AG04450 (cell line): ENCODE results near the gene OR2Y1. TPM values are rescaled to one million over a fixed set of nuclear protein-coding genes. Genes with fewer than 3 reads are reported as not detected.

ENCODE experiments used
- CTCF ChIA-PET: fragments of 300-600, 350-600 bp; formaldehyde crosslinking; extraction: SDS; loops from one replicate; lab custom pipeline; 2022; ENCODE audit warnings: antibody characterized with exemption, inconsistent platforms; lab: Charles Lee
- POLR2A ChIA-PET: fragments of 350-600 bp; formaldehyde crosslinking; extraction: SDS; loops from one replicate; lab custom pipeline; 2021; ENCODE audit warnings: antibody characterized with exemption, inconsistent platforms; lab: Yijun Ruan, JAX
- DNase-seq: peaks from one replicate; pipeline ENCODE4 v3.0.0-alpha.2; 2011; ENCODE audit warnings: low read depth, low spot score
- H3K27ac ChIP-seq: one replicate; pipeline ENCODE4 v1.5.1; 2012; ENCODE audit warnings: low read depth, low read length, control low read depth
- H3K27me3 ChIP-seq: one replicate; pipeline ENCODE4 v1.6.0; 2012; ENCODE audit warnings: low read length; ENCODE audit not compliant: control insufficient read depth, insufficient read depth
- H3K4me3 ChIP-seq: 2 replicates; pipeline ENCODE4 v1.5.1; 2011; ENCODE audit warnings: mild to moderate bottlenecking, low read depth, low read length, control low read depth
- H3K9me3 ChIP-seq: 2 replicates; pipeline ENCODE4 v1.5.1; 2012; ENCODE audit warnings: low read length; ENCODE audit not compliant: control insufficient read depth, insufficient read depth
- CTCF ChIP-seq: IDR thresholded peaks from 2 replicates; pipeline ENCODE4 v1.5.1; 2011; ENCODE audit warnings: low read depth, low read length, control low read depth, inconsistent platforms
- polyA plus RNA-seq: library from polyadenylated mRNA; depleted of rRNA; stranded (reverse); fragments of >200 nt; gene quantifications from 2 replicates; pipeline ENCODE4 v1.2.3, GENCODE V29; 2011

Gene OR2Y1
- polyA plus RNA-seq, 1 experiment: not detected

GRCh38 chr5:180785794-180786221, 46.0 kb upstream of the OR2Y1 start:
- TF ChIP-seq CTCF: no peak
- ChIA-PET CTCF (interaction anchor here (3.2 kb wide), 1 partner anchor 83 kb away, joined by 14 read pairs; no protein-coding TSS in a partner anchor), POLR2A (interaction anchor here (0.9 to 2.9 kb wide), 9 partner anchors 9 to 475 kb away, joined by 3 to 20 read pairs (median 7); partner anchors contain the start of genes MGAT1, TRIM52 and ZFP62)
- H3K27ac ChIP-seq: peak overlapping the region; percentile 99
- no peaks in the 10 kb centered on the region for H3K9me3 ChIP-seq
- no peaks in the 10 kb centered on the region for H3K27me3 ChIP-seq
- no peak overlapping the region for H3K4me3 ChIP-seq
- peak; percentile 60 for DNase-seq

DNA sequence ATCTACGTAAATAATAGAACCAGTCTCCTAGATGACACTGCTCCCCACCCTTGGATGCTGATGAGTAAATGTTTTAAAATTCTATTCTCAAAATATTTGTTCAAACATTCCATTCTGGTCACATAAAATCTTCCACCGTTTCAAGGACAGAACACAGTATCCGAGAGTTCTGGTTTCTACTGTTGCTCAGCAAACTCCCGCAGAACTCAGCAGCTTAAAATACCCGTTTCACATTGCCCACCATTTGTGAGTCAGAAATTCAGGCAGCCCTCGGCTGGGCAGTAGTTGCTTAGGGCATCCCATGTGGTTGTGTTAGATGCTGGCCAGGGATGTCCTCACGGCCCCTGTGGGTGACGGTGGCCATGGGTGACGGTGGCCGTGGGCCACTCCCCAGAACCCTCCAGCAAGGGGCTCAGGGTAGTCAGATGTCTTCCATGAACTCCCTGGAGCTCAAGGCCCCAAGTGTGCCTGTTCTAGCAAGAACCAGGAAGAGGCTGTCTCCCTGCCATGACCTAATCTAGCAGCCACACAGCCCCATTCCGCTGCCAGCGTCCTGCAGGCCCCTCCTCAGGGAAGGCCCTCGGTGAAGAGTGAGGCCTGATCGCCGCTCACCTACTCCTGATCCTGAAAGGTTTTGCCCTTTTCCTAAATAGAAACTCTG, 45.4 kb upstream of the OR2Y1 start:
- ChIA-PET CTCF (interaction anchor here (0.5 to 3.2 kb wide), 9 partner anchors 9 to 449 kb away, joined by 3 to 15 read pairs (median 4); no protein-coding TSS in a partner anchor), POLR2A (interaction anchor here (0.6 to 2.9 kb wide), 10 partner anchors 9 to 476 kb away, joined by 3 to 20 read pairs (median 4); partner anchors contain the start of genes MGAT1, TRIM52 and ZFP62)
- H3K9me3 ChIP-seq: no peaks in the 10 kb centered on the region
- H3K27ac ChIP-seq: peak overlapping the region; percentile 99
- no peak for TF ChIP-seq CTCF
- H3K27me3 ChIP-seq: no peaks in the 10 kb centered on the region
- peak overlapping the region; percentile 31 for H3K4me3 ChIP-seq
- peak; percentile 55 for DNase-seq

DNA sequence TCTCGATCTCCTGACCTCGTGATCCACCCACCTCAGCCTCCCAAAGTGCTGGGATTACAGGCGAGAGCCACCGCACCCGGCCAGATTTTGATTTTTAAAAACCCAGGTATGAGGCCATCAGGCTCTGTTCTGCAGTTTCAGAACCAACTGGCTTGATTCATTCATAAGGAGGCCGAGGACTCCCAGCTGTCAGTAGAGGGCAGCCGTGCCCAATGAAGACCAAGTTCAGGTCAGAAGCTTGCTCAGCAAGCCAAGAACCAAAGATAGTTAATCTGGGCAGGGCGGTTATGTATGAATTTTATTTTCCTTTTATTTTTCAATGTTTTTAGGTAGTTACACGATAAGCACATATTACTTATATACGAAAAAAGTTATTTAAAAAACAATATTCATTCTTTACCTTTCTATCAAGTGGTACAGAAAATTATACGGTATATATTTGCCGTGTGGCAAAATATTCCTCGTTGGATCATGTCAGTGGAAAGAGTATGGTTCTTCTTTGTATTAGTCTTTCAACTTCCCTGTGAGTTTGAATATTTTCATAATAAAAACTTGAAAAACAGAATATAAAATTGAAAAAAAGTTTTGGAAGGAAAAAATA, 44.7 kb upstream of the OR2Y1 start:
- no peak overlapping the region for H3K27ac ChIP-seq
- peak; percentile 79 for TF ChIP-seq CTCF
- H3K27me3 ChIP-seq: no peaks in the 10 kb centered on the region
- POLR2A ChIA-PET: interaction anchor here (0.6 to 2.9 kb wide), 7 partner anchors 10 to 420 kb away, joined by 3 to 20 read pairs (median 5); partner anchors contain the start of genes MGAT1 and ZFP62
- CTCF ChIA-PET: interaction anchor here (0.5 to 3.2 kb wide), 11 partner anchors 9 to 448 kb away, joined by 3 to 15 read pairs (median 4); no protein-coding TSS in a partner anchor
- DNase-seq: peak; percentile 66
- H3K9me3 ChIP-seq: no peaks in the 10 kb centered on the region
- H3K4me3 ChIP-seq: no peak overlapping the region

- POLR2A ChIA-PET: interaction anchor here (0.7 kb wide), 1 partner anchor 27 kb away, joined by 3 read pairs; no protein-coding TSS in a partner anchor
- Histone ChIP-seq H3K4me3 (no peak overlapping the region), H3K9me3 (no peaks in the 10 kb centered on the region), H3K27me3 (no peaks in the 10 kb centered on the region), H3K27ac (no peak overlapping the region)
- no peak for TF ChIP-seq CTCF
- CTCF ChIA-PET: interaction anchor here (0.6 to 3.2 kb wide), 5 partner anchors 11 to 85 kb away, joined by 4 to 15 read pairs (median 8); no protein-coding TSS in a partner anchor
- no peak for DNase-seq
Measured at GRCh38 chr5:180783340-180784052, 43.6 kb upstream of the OR2Y1 start.
